Activated naive CD4-positive, alpha-beta T cell treated with anti-CD3 and anti-CD28 coated beads, Interleukin-2, amount 50 U/mL, for 24 hours (primary cell): ENCODE data around the gene SLC40A1.

Source experiments
- H3K27ac Mint-ChIP-seq: one replicate; pipeline ENCODE4 v1.8.0; 2021; ENCODE audit warnings: mild to moderate bottlenecking, mixed read lengths
- H3K27me3 Mint-ChIP-seq: one replicate; pipeline ENCODE4 v1.8.0; 2021; ENCODE audit warnings: mixed read lengths
- H3K36me3 Mint-ChIP-seq: one replicate; pipeline ENCODE4 v1.8.0; 2021; ENCODE audit warnings: mixed read lengths
- H3K4me1 Mint-ChIP-seq: one replicate; pipeline ENCODE4 v1.8.0; 2021; ENCODE audit warnings: mixed read lengths
- H3K4me3 Mint-ChIP-seq: one replicate; pipeline ENCODE4 v1.8.0; 2021; ENCODE audit warnings: mild to moderate bottlenecking, mixed read lengths
- H3K9me3 Mint-ChIP-seq: one replicate; pipeline ENCODE4 v1.8.0; 2021; ENCODE audit warnings: mixed read lengths

Gene SLC40A1

GRCh38 chr2:189519631-189520387 lies 60.8 kb downstream of the SLC40A1 start:
- H3K9me3 Mint-ChIP-seq, result peaks cover 11% of the 10 kb centered on the region
- H3K27me3 Mint-ChIP-seq, result no peaks in the 10 kb centered on the region
- H3K36me3 Mint-ChIP-seq, result peaks cover 7% of the 10 kb centered on the region
- no peaks in the 10 kb centered on the region for H3K4me1 Mint-ChIP-seq
- no peak overlapping the region for H3K27ac Mint-ChIP-seq
- H3K4me3 Mint-ChIP-seq, result no peak overlapping the region

- Mint-ChIP-seq H3K36me3 (peaks cover 7% of the 10 kb centered on the region), H3K27ac (no peak overlapping the region), H3K4me3 (no peak overlapping the region), H3K4me1 (no peaks in the 10 kb centered on the region), H3K27me3 (no peaks in the 10 kb centered on the region), H3K9me3 (peaks cover 11% of the 10 kb centered on the region)
Observed at GRCh38 chr2:189517847-189518535, 62.6 kb downstream of the SLC40A1 start.

DNA sequence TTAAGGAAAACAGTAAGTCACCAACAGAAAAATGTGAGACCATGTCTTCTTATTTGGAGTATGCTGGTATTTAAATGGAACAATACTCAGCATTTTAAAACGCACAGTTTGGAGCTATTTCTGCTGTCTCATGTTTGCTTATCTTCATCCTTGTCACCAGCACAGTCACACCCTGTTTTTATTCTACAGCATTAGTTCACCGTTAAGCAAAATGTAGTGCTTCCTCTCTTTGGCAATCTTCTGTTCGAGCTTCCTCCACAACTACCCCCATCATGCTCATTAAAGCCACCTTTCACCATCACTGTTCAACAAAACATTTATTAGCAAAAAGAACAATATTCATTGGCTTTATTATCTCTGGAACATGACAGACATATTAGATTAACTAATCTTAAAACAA lies 64.0 kb downstream of the SLC40A1 start:
- H3K4me3 Mint-ChIP-seq, result no peak overlapping the region
- H3K4me1 Mint-ChIP-seq, result no peaks in the 10 kb centered on the region
- no peak overlapping the region for H3K27ac Mint-ChIP-seq
- H3K27me3 Mint-ChIP-seq, result no peaks in the 10 kb centered on the region
- peaks cover 11% of the 10 kb centered on the region for H3K9me3 Mint-ChIP-seq
- peaks cover 7% of the 10 kb centered on the region for H3K36me3 Mint-ChIP-seq

DNA sequence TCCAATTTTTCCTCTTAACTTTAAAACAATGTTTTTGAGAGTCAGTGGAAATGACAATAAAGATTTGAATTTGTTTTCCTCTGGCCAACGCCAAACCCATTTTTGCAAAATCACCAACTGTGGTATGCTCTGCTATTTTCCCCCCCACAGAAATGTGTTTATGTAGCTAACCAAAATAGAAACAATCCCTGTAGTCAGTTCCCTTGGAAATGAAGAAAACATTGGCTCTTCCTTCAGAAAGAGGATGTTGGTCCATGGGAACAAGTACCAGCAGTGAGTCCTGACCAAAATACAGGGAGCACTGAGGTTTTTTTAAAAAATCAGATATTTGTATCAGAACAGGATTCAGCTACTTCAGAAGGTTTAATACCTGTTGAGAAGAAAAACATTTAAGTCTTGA lies 65.3 kb downstream of the SLC40A1 start:
- H3K4me3 Mint-ChIP-seq, result no peak overlapping the region
- no peaks in the 10 kb centered on the region for H3K4me1 Mint-ChIP-seq
- H3K9me3 Mint-ChIP-seq, result peaks cover 11% of the 10 kb centered on the region
- H3K36me3 Mint-ChIP-seq, result peaks cover 7% of the 10 kb centered on the region
- H3K27ac Mint-ChIP-seq, result peak overlapping the region; percentile 5
- no peaks in the 10 kb centered on the region for H3K27me3 Mint-ChIP-seq

- peaks cover 15% of the 10 kb centered on the region for H3K9me3 Mint-ChIP-seq
- H3K27me3 Mint-ChIP-seq, result no peaks in the 10 kb centered on the region
- H3K27ac Mint-ChIP-seq, result no peak overlapping the region
- H3K4me1 Mint-ChIP-seq, result no peaks in the 10 kb centered on the region
- no peak overlapping the region for H3K4me3 Mint-ChIP-seq
- peaks cover 10% of the 10 kb centered on the region for H3K36me3 Mint-ChIP-seq
Observed at GRCh38 chr2:189514104-189514503, 66.5 kb downstream of the SLC40A1 start.

GRCh38 chr2:189512879-189513278 lies 67.7 kb downstream of the SLC40A1 start:
- no peaks in the 10 kb centered on the region for H3K27me3 Mint-ChIP-seq
- H3K27ac Mint-ChIP-seq, result no peak overlapping the region
- no peak overlapping the region for H3K4me3 Mint-ChIP-seq
- H3K36me3 Mint-ChIP-seq, result peaks cover 12% of the 10 kb centered on the region
- H3K9me3 Mint-ChIP-seq, result peaks cover 20% of the 10 kb centered on the region
- H3K4me1 Mint-ChIP-seq, result no peaks in the 10 kb centered on the region

GRCh38 chr2:189511960-189512319 lies 68.6 kb downstream of the SLC40A1 start:
- H3K4me1 Mint-ChIP-seq, result no peaks in the 10 kb centered on the region
- peaks cover 7% of the 10 kb centered on the region for H3K36me3 Mint-ChIP-seq
- no peaks in the 10 kb centered on the region for H3K27me3 Mint-ChIP-seq
- no peak overlapping the region for H3K27ac Mint-ChIP-seq
- H3K4me3 Mint-ChIP-seq, result no peak overlapping the region
- H3K9me3 Mint-ChIP-seq, result peaks cover 14% of the 10 kb centered on the region

DNA sequence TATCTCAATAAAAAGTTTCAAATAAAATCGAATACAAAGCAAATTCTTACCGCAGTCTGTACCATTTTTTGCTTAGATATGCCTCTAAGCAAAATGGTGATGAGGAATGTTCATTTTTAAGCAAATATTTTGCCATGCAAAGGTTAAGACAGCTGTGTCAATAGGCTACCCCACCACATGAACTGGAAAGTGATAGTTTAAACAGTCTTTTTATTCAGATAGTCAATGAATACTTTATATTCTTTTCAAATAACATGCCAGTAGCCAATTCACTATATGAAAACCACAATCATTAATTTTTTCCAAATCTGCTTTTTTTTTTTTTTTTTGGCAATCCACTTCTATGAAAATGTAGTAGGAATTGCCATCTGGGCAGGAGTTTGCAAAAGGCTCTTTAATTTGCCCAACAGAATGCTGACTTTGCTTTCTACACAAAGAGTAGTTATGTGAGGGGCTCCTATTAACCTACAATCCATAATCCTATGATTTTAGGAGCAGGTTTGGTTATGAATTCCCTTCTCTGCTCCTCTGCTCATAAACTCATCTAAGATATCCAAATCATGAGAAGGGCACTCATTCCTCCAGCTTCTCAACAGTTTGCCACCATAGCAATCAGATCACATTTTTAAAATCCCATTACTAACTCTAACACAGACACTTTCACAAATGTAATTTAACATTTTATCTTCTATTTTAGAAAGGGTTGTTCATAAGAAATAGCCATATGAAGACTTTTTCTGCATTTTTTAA lies 69.2 kb downstream of the SLC40A1 start:
- Mint-ChIP-seq H3K9me3 (peaks cover 9% of the 10 kb centered on the region), H3K27ac (no peak overlapping the region), H3K4me1 (peaks cover 3% of the 10 kb centered on the region), H3K4me3 (no peak overlapping the region), H3K27me3 (no peaks in the 10 kb centered on the region), H3K36me3 (peaks cover 5% of the 10 kb centered on the region)
